B cell (primary cell): Measurements from ENCODE around the gene ZPBP2. TPM values are rescaled to one million over a fixed set of nuclear protein-coding genes. Genes with fewer than 3 reads are reported as not detected.
"Not testable (repeated sequence)": the region's sequence is repeated elsewhere in the genome, so short reads cannot be mapped to it uniquely, and the experiment has no call there.

Experiments used
- ATAC-seq: fragments of 200-7000 bp; cut with Tn5 transposase; one replicate; pipeline ENCODE4 v1.10.0; 2021; ENCODE audit warnings: low read depth, mild to moderate bottlenecking, moderate number of reproducible peaks, moderate library complexity
- CTCF ChIA-PET: fragments of 350-600 bp; sonication (Branson Sonifier 250); formaldehyde crosslinking; loops from one replicate; lab custom pipeline; 2021; ENCODE audit warnings: antibody characterized with exemption, inconsistent platforms; lab: Charles Lee
- POLR2A ChIA-PET: fragments of 350-600 bp; sonication (Branson Sonifier 250); formaldehyde crosslinking; loops from one replicate; lab custom pipeline; 2021; ENCODE audit warnings: antibody characterized with exemption; lab: Charles Lee
- DNase-seq: peaks from one replicate; pipeline ENCODE4 v3.0.0; 2013
- H2AFZ ChIP-seq: 2 replicates; pipeline ENCODE4 v1.6.1; 2012; ENCODE audit warnings: mild to moderate bottlenecking, low read depth, low read length; ENCODE audit not compliant: insufficient read depth, poor library complexity, severe bottlenecking
- H3K27ac ChIP-seq, 2 donors: 1 replicate in 1 of 2; 2 replicates in 1 of 2; pipeline ENCODE4 v1.5.1; 2012 to 2013; ENCODE audit warnings: low read length in 2 of 2, mild to moderate bottlenecking in 2 of 2, moderate library complexity in 1 of 2
- H3K27me3 ChIP-seq, 4 experiments: fragments of 200-600 bp in 1 of 4; sonication (generic) in 1 of 4; replicated peaks in 1 of 4; 1 replicate in 2 of 4; 2 replicates in 2 of 4; pipeline versions ENCODE4 v1.6.1 to v1.7.0; 2013 to 2016; ENCODE audit warnings: low read length in 3 of 4, mild to moderate bottlenecking in 2 of 4, mixed read lengths in 1 of 4, moderate library complexity in 1 of 4; ENCODE audit not compliant: insufficient read depth in 4 of 4, control insufficient read depth in 3 of 4; ENCODE audit errors: control extremely low read depth in 1 of 4
- H3K36me3 ChIP-seq, 2 experiments: replicated peaks in 1 of 2; 1 replicate in 1 of 2; 2 replicates in 1 of 2; pipeline versions ENCODE4 v1.6.1 to v1.7.1; 2013; ENCODE audit warnings: low read length in 1 of 2; ENCODE audit not compliant: insufficient read depth in 2 of 2, control insufficient read depth in 1 of 2; ENCODE audit errors: control extremely low read depth in 1 of 2, extremely low read depth in 1 of 2
- H3K4me1 ChIP-seq, 2 donors: fragments of 200-600 bp in 1 of 2; sonication (generic) in 1 of 2; 1 replicate in 1 of 2; 2 replicates in 1 of 2; pipeline versions ENCODE4 v1.5.1 to v1.6.1; 2013 to 2017; ENCODE audit warnings: low read length in 2 of 2; ENCODE audit not compliant: control insufficient read depth in 2 of 2, insufficient read depth in 2 of 2
- H3K4me2 ChIP-seq: replicated peaks from 2 replicates; pipeline ENCODE3; 2012; ENCODE audit warnings: mild to moderate bottlenecking, low read depth, low read length; ENCODE audit not compliant: poor library complexity, severe bottlenecking
- H3K4me3 ChIP-seq, 5 experiments: fragments of 200-600 bp in 1 of 5; sonication (generic) in 1 of 5; 1 replicate in 3 of 5; 2 replicates in 2 of 5; pipeline versions ENCODE4 v1.5.1 to v1.7.0; 2011 to 2016; ENCODE audit warnings: low read length in 4 of 5, mild to moderate bottlenecking in 4 of 5, low read depth in 2 of 5, control low read depth in 1 of 5, moderate library complexity in 1 of 5; ENCODE audit not compliant: insufficient read depth in 1 of 5; ENCODE audit errors: control extremely low read depth in 1 of 5, extremely low read depth in 1 of 5
- H3K79me2 ChIP-seq: fragments of 200-600 bp; sonication (generic); one replicate; pipeline ENCODE4 v1.6.0; 2016; ENCODE audit warnings: low read length; ENCODE audit not compliant: control insufficient read depth, insufficient read depth
- H3K9ac ChIP-seq: fragments of 200-600 bp; sonication (generic); 2 replicates; pipeline ENCODE4 v1.6.1; 2017; ENCODE audit warnings: mild to moderate bottlenecking, low read length, moderate library complexity
- H3K9me3 ChIP-seq, 3 donors: one replicate each; pipeline versions ENCODE4 v1.6.1 to v1.7.1; 2013; ENCODE audit warnings: low read length in 2 of 3; ENCODE audit not compliant: control insufficient read depth in 2 of 3, insufficient read depth in 1 of 3; ENCODE audit errors: control extremely low read depth in 1 of 3
- H4K20me1 ChIP-seq: 2 replicates; pipeline ENCODE4 v1.6.0; 2012; ENCODE audit warnings: mild to moderate bottlenecking, low read length; ENCODE audit not compliant: insufficient read depth, control insufficient read depth, poor library complexity, severe bottlenecking
- H3K27ac Mint-ChIP-seq: one replicate; pipeline ENCODE4 v1.8.0; 2021; ENCODE audit warnings: mixed read lengths
- H3K27me3 Mint-ChIP-seq: one replicate; pipeline ENCODE4 v1.8.0; 2021; ENCODE audit warnings: mixed read lengths
- H3K4me1 Mint-ChIP-seq: one replicate; pipeline ENCODE4 v1.8.0; 2021; ENCODE audit warnings: mixed read lengths
- H3K4me3 Mint-ChIP-seq: one replicate; pipeline ENCODE4 v1.8.0; 2021; ENCODE audit warnings: mixed read lengths
- H3K9me3 Mint-ChIP-seq: one replicate; pipeline ENCODE4 v1.8.0; 2022; ENCODE audit warnings: mixed read lengths; ENCODE audit not compliant: insufficient read depth
- EZH2 ChIP-seq: IDR thresholded peaks from 2 replicates; pipeline ENCODE4 v1.6.1; 2012; ENCODE audit warnings: borderline replicate concordance, low read depth, mild to moderate bottlenecking, moderate library complexity, low read length; ENCODE audit not compliant: insufficient read depth, poor library complexity, severe bottlenecking
- WGBS: methylation state at CpG from one replicate; pipeline ENCODE4 v1.1.5; 2013; ENCODE audit warnings: missing lambda C conversion rate; ENCODE audit not compliant: insufficient coverage; 5-methylcytosine and 5-hydroxymethylcytosine counted together
- intact Hi-C: fragments of 100-400 bp; cut with micrococcal nuclease; formaldehyde crosslinking; loops from one replicate; pipeline ENCODE4 v1.10.0; 2022
- polyA plus RNA-seq: library from polyadenylated mRNA; depleted of rRNA; stranded (reverse); fragments of >200 nt; gene quantifications from 2 replicates; pipeline ENCODE4 v1.2.3, GENCODE V29; 2012
- total RNA-seq, 2 donors: library from RNA; stranded (reverse); fragments of 120-200 nt in 1 of 2; gene quantifications; 1 replicate in 1 of 2; 2 replicates in 1 of 2; pipeline versions ENCODE4 v1.2.3 to v1.2.4, GENCODE V29; 2013 to 2022
- TF ChIP-seq, protein P1 (sequence below): fragments of 200-600 bp; IDR thresholded peaks from one replicate; pipeline ENCODE4 v1.8.0; 2022; ENCODE audit warnings: antibody characterized with exemption, mild to moderate bottlenecking

Gene ZPBP2
- total and polyA plus RNA-seq, 2 donors (not counting 1 experiment from before 2014, with no cell fraction given): 1.6 to 1.7 TPM

DNA sequence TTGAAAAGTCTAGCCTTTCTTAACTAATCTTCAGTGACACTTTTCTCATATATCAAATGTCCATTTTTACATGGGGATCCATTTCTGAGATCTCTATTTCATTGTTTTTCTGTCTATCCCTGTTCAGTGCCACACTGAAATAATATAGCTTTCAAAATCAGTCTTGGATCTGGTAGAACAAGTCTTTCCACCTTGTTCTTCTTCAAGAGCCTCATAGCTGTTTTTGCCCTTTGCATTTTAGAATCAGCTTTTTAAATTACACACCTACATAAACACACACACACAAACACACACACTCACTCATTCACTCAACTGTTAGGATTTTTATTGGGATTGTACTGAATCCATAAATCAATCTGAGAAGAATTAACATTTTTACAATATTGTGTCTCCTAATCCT, 31.2 kb downstream of the ZPBP2 start:
- ChIA-PET CTCF (no interaction called here), POLR2A (no interaction called here)
- no peak overlapping the region for H3K27ac Mint-ChIP-seq
- no peaks in the 10 kb centered on the region for H3K9me3 ChIP-seq
- H3K4me2 ChIP-seq: no peak overlapping the region
- no peaks in the 10 kb centered on the region for H3K79me2 ChIP-seq
- no peak overlapping the region for H3K4me3 ChIP-seq
- H3K4me1 ChIP-seq: peaks cover 12 to 15% of the 10 kb centered on the region in 2 donors
- no peak overlapping the region for H3K9ac ChIP-seq
- ATAC-seq (no peak), DNase-seq (no peak)
- no peaks in the 10 kb centered on the region for H3K9me3 Mint-ChIP-seq
- no peaks in the 10 kb centered on the region for H3K27me3 Mint-ChIP-seq
- H3K36me3 ChIP-seq: no peaks in the 10 kb centered on the region
- H3K27me3 ChIP-seq: no peaks in the 10 kb centered on the region
- no peak overlapping the region for H3K4me3 Mint-ChIP-seq
- no peak overlapping the region for H2AFZ ChIP-seq
- H3K27ac ChIP-seq: no peak overlapping the region
- intact Hi-C loops: no loop called here
- no peaks in the 10 kb centered on the region for H4K20me1 ChIP-seq
- TF ChIP-seq, protein P1, sequence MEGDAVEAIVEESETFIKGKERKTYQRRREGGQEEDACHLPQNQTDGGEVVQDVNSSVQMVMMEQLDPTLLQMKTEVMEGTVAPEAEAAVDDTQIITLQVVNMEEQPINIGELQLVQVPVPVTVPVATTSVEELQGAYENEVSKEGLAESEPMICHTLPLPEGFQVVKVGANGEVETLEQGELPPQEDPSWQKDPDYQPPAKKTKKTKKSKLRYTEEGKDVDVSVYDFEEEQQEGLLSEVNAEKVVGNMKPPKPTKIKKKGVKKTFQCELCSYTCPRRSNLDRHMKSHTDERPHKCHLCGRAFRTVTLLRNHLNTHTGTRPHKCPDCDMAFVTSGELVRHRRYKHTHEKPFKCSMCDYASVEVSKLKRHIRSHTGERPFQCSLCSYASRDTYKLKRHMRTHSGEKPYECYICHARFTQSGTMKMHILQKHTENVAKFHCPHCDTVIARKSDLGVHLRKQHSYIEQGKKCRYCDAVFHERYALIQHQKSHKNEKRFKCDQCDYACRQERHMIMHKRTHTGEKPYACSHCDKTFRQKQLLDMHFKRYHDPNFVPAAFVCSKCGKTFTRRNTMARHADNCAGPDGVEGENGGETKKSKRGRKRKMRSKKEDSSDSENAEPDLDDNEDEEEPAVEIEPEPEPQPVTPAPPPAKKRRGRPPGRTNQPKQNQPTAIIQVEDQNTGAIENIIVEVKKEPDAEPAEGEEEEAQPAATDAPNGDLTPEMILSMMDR: no peak
- TF ChIP-seq EZH2: no peak
- H3K4me1 Mint-ChIP-seq: peaks cover 12% of the 10 kb centered on the region

DNA sequence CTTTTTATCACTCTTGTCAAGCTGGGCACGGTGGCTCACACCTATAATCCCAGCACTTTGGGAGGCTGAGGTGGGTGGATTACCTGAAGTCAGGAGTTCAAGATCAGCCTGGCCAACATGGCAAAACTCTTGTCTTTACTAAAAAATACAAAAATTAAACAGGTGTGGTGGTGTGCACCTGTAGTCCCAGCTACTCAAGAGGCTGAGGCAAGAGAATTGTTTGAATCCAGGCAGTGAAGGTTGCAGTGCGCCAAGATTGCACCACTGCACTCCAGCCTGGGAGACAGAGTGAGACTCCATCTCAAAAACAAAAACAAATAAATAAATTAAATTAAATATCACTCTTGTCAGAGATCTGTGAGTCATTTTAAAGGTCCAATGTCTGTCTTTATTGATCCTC, 34.0 kb downstream of the ZPBP2 start:
- H3K27me3 Mint-ChIP-seq, H2AFZ ChIP-seq, H3K9ac ChIP-seq, H4K20me1 ChIP-seq, H3K79me2 ChIP-seq, ATAC-seq, H3K4me3 Mint-ChIP-seq, H3K9me3 ChIP-seq, H3K36me3 ChIP-seq, POLR2A ChIA-PET, H3K4me2 ChIP-seq, H3K27me3 ChIP-seq, H3K9me3 Mint-ChIP-seq, H3K4me1 Mint-ChIP-seq, CTCF ChIA-PET, H3K4me3 ChIP-seq, H3K27ac ChIP-seq, DNase-seq, intact Hi-C loops, H3K27ac Mint-ChIP-seq, H3K4me1 ChIP-seq: not testable (repeated sequence)
- no CpG with 5 or more reads among the region's 2 CpGs for WGBS
